Measurements from ENCODE around the gene ATPAF2. TPM values are rescaled to one million over a fixed set of nuclear protein-coding genes. Genes with fewer than 3 reads are reported as not detected.
A peak's percentile ranks its signal among the peaks of the same experiment; 100 is the strongest.

ATPAF2 gene
- total RNA-seq, 1 experiment from 2014 or later: 44.5 TPM

GRCh38 chr17:17976931-17977570 lies 61.9 kb downstream of the ATPAF2 start:
- H3K4me2 ChIP-seq: no peak overlapping the region
- H3K27me3 ChIP-seq (ENCODE audit: insufficient read depth, low read depth): no peaks in the 10 kb centered on the region
- H4K20me1 ChIP-seq (ENCODE audit: insufficient read depth): no peaks in the 10 kb centered on the region
- BruUV-seq (replicated peaks): no TSS peak
- intact Hi-C loops (cut with micrococcal nuclease; ENCODE audit: unreplicated experiment): no loop called here
- H3K4me3 ChIP-seq: no peak overlapping the region
- peaks cover under 1% of the 10 kb centered on the region; the same call in 1 of the 2 replicates for H3K79me2 ChIP-seq (ENCODE audit: low read depth)
- no peak overlapping the region for H3K27ac ChIP-seq
- no peak for DNase-seq
- TF ChIP-seq CTCF (conservative IDR thresholded peaks at IDR 0.05): no peak
- no peak for TF ChIP-seq EZH2 (IDR thresholded peaks at IDR 0.05; ENCODE audit: low read depth)
- no peaks in the 10 kb centered on the region for H3K9me3 ChIP-seq (ENCODE audit: insufficient read depth, low read depth)
- no peak overlapping the region for H2AFZ ChIP-seq
- ChIA-PET CTCF (no interaction called here), POLR2A (ENCODE audit: unreplicated experiment) (interaction anchor here (0.6 kb wide), 1 partner anchor 47 kb away, joined by 3 read pairs; no protein-coding TSS in a partner anchor)
- peaks cover 9% of the 10 kb centered on the region for H3K4me1 ChIP-seq (replicated peaks; ENCODE audit: insufficient read depth)
- no peaks in the 10 kb centered on the region for H3K36me3 ChIP-seq (ENCODE audit: low read depth)
- H3K9me2 ChIP-seq (ENCODE audit: insufficient read depth): no peaks in the 10 kb centered on the region
- no peaks in the 10 kb centered on the region; the same call in 1 of the 2 replicates for H3F3A ChIP-seq (ENCODE audit: insufficient read depth, low read depth)

- POLR2A ChIA-PET (ENCODE audit: unreplicated experiment): interaction anchor here (0.7 kb wide), 1 partner anchor 237 kb away, joined by 10 read pairs; no protein-coding TSS in a partner anchor
- TF ChIP-seq EZH2 (IDR thresholded peaks at IDR 0.05; ENCODE audit: low read depth) (no peak), CTCF (conservative IDR thresholded peaks at IDR 0.05) (no peak)
- DNase-seq: no peak
- H3K27me3 ChIP-seq (ENCODE audit: insufficient read depth, low read depth): no peaks in the 10 kb centered on the region
- no peaks in the 10 kb centered on the region for H4K20me1 ChIP-seq (ENCODE audit: insufficient read depth)
- intact Hi-C loops (cut with micrococcal nuclease; ENCODE audit: unreplicated experiment): no loop called here
- no peaks in the 10 kb centered on the region for H3K9me2 ChIP-seq (ENCODE audit: insufficient read depth)
- no peak overlapping the region for H3K4me3 ChIP-seq
- no peaks in the 10 kb centered on the region for H3K36me3 ChIP-seq (ENCODE audit: low read depth)
- H2AFZ ChIP-seq: no peak overlapping the region
- H3K4me1 ChIP-seq (replicated peaks; ENCODE audit: insufficient read depth): peaks cover 19% of the 10 kb centered on the region
- no peak overlapping the region for H3K27ac ChIP-seq
- no peak overlapping the region for H3K4me2 ChIP-seq
- no peaks in the 10 kb centered on the region for H3K9me3 ChIP-seq (ENCODE audit: insufficient read depth, low read depth)
- no peaks in the 10 kb centered on the region; the same call in 1 of the 2 replicates for H3F3A ChIP-seq (ENCODE audit: insufficient read depth, low read depth)
- BruUV-seq (replicated peaks): no TSS peak
- H3K79me2 ChIP-seq (ENCODE audit: low read depth): peaks cover 17% of the 10 kb centered on the region
- CTCF ChIA-PET: interaction anchor here (0.7 kb wide), 1 partner anchor 13 kb away, joined by 3 read pairs; no protein-coding TSS in a partner anchor
These were observed 63.5 kb downstream of the ATPAF2 start for GRCh38 chr17:17975436-17975835.

GRCh38 chr17:17972952-17973254 lies 66.1 kb downstream of the ATPAF2 start:
- ChIA-PET CTCF (interaction anchor here (0.6 to 1.4 kb wide), 3 partner anchors 54 to 1390 kb away, joined by 3 to 7 read pairs (median 5); no protein-coding TSS in a partner anchor), POLR2A (ENCODE audit: unreplicated experiment) (interaction anchor here (0.5 to 1.1 kb wide), 8 partner anchors 10 to 288 kb away, joined by 3 to 21 read pairs (median 6); partner anchors contain the start of genes ATPAF2 and GID4)
- Histone ChIP-seq H3K36me3 (ENCODE audit: low read depth) (no peaks in the 10 kb centered on the region), H3K9me2 (ENCODE audit: insufficient read depth) (no peaks in the 10 kb centered on the region), H3K4me2 (peak overlapping the region; percentile 86), H3K4me3 (peak overlapping the region; percentile 69), H2AFZ (peak overlapping the region; percentile 87), H3K4me1 (replicated peaks; ENCODE audit: insufficient read depth) (peaks cover 28% of the 10 kb centered on the region), H3K9me3 (ENCODE audit: insufficient read depth, low read depth) (no peaks in the 10 kb centered on the region), H4K20me1 (ENCODE audit: insufficient read depth) (no peaks in the 10 kb centered on the region), H3K27me3 (ENCODE audit: insufficient read depth, low read depth) (no peaks in the 10 kb centered on the region), H3K79me2 (ENCODE audit: low read depth) (peaks cover 39% of the 10 kb centered on the region), H3F3A (ENCODE audit: insufficient read depth, low read depth) (no peaks in the 10 kb centered on the region), H3K27ac (no peak overlapping the region)
- intact Hi-C loops (cut with micrococcal nuclease; ENCODE audit: unreplicated experiment): loop anchor here (1.0 to 5.0 kb wide), 7 partner anchors 14 to 286 kb away; no protein-coding TSS in a partner anchor
- BruUV-seq (replicated peaks): no TSS peak
- DNase-seq: no peak
- TF ChIP-seq EZH2 (IDR thresholded peaks at IDR 0.05; ENCODE audit: low read depth): no peak
- no peak for TF ChIP-seq CTCF (conservative IDR thresholded peaks at IDR 0.05)

All from PC-9 (cell line).